HG03025 (cell line): ENCODE measurements around the gene ZC2HC1B.
"Not testable (repeated sequence)": the region's sequence is repeated elsewhere in the genome, so short reads cannot be mapped to it uniquely, and the experiment has no call there.

ENCODE experiments used
- ATAC-seq: cut with Tn5 transposase; IDR thresholded peaks from one replicate; pipeline ENCODE4 v1.9.1; 2021; ENCODE audit warnings: mild to moderate bottlenecking, moderate library complexity; ENCODE audit not compliant: unreplicated experiment, low FRiP score

ZC2HC1B gene

DNA sequence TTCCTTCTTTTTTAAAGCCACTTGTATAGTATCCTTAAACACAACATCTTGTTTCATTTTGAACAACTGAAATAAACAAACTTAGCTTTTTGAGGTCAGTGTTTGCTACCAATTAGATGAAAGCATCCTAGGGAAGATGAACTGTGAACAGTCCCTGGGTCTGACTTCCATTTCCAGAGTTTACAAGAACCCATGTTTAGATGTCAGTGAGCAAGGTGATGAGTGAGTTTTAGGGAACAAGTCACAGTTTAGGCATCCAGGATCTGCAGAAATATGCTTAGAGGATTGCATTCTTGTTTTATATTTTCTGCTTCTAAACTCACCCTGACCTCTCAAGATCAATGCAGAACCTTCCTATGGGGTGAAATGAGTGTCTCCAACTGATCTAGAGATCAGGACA is 3.0 kb downstream of the ZC2HC1B start:
- ATAC-seq: no peak

DNA sequence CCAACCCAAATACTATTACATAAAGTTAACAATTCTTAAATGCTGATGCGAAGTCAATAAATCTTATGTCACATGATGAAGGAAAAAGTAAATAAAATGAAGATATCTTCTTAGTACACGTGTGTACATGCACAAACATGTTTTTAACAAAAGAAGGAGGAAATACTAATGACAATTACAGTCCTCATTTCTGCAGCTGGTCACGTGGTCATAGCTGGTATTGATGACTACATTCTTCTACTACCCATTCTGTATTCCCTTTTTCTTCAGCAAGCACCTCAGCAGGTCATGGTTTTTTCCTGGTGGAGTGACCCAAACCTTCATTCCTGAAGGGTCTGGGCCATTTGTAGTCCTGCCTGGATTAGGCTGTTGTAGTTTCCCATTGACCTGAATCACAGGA is 4.5 kb downstream of the ZC2HC1B start:
- ATAC-seq: not testable (repeated sequence)

- not testable (repeated sequence) for ATAC-seq
These were observed 7.0 kb downstream of the ZC2HC1B start for GRCh38 chr6:143871202-143871730.

GRCh38 chr6:143872201-143872600 is 7.9 kb downstream of the ZC2HC1B start:
- ATAC-seq: peak; percentile 90

GRCh38 chr6:143873600-143873999 is 9.3 kb downstream of the ZC2HC1B start:
- ATAC-seq: not testable (repeated sequence)

GRCh38 chr6:143874503-143874902 is 10.2 kb downstream of the ZC2HC1B start:
- not testable (repeated sequence) for ATAC-seq

- ATAC-seq: no peak
These were observed 13.5 kb downstream of the ZC2HC1B start for GRCh38 chr6:143877584-143878271.

GRCh38 chr6:143878272-143878760 is 14.0 kb downstream of the ZC2HC1B start:
- ATAC-seq: no peak

DNA sequence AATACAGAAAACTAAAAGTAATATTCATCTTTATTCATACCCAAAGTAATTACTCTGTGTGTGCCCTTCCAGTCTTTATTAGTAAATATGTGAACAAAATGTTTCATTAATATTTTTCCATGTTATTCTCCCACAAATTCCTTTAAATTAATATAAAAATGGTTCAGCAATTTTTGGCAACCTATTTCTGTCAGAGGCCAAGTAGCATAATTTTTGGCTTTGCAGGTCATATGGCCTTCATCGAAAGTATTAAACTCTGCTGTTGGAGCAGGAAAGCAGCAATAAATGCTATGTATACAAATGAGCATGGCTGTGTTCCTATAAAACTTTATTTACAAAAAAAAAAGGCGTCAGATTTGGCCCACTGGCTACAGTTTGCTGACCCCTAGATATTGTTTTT is 16.1 kb downstream of the ZC2HC1B start:
- no peak for ATAC-seq

DNA sequence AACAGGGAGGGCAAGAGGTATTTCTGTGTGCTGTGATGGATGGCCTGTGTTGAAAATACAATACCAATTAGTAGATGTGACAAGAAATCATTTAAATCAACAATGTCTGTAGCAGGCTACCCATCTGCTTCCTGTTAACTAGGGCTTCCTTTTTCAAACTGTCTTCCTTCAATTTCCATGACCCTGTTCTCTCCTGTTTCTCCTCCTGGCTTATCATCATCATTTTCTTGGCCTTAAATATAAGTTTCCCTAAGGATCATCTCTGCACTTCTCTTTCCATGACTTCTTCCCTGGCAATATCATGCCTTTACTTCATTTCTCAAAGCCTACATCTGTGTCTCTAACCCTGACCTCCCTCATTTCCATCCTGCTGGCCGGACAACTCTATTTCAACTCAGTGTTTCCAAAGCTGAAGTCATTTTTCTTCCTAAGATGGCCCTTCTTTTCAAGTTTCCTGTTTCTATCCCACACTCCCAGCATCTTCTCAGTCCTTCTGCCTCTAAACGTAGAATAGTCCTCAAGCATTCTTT is 18.2 kb downstream of the ZC2HC1B start:
- ATAC-seq: no peak

DNA sequence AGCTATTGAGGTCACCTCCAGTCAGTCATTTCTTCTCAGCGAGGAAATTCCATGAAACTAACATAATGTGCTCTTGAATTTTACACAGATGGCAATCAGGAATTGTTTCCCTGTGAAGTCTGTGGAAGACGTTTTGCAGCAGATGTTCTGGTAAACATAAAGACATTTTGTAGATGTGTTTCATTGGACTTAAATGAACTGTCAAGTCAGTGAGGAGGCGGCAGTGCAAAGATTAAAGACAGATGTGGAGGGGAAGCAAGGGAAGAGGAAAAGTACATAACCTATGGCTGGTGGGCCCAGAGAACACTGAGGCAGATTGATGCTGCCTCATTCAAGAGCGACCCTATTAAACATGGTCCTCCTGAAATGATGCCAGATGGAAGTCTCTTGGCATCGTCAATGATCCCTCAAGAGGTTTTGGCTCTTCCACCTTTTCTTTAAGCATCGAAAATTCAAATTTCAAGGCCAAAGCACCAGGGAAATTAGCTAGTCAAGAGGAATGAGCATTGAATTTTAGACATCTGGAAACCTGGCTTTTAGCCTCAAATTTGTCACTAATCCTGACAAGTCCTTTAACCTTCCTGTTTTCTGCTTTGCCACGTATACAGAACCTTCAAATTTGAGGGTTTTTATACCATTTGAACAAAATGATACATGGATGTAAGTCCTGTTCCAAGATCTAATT is 20.1 kb downstream of the ZC2HC1B start:
- no peak for ATAC-seq

- ATAC-seq: no peak
These were observed 20.8 kb downstream of the ZC2HC1B start for GRCh38 chr6:143885116-143885515.

- no peak for ATAC-seq
These were observed 30.4 kb downstream of the ZC2HC1B start for GRCh38 chr6:143894655-143895054.

DNA sequence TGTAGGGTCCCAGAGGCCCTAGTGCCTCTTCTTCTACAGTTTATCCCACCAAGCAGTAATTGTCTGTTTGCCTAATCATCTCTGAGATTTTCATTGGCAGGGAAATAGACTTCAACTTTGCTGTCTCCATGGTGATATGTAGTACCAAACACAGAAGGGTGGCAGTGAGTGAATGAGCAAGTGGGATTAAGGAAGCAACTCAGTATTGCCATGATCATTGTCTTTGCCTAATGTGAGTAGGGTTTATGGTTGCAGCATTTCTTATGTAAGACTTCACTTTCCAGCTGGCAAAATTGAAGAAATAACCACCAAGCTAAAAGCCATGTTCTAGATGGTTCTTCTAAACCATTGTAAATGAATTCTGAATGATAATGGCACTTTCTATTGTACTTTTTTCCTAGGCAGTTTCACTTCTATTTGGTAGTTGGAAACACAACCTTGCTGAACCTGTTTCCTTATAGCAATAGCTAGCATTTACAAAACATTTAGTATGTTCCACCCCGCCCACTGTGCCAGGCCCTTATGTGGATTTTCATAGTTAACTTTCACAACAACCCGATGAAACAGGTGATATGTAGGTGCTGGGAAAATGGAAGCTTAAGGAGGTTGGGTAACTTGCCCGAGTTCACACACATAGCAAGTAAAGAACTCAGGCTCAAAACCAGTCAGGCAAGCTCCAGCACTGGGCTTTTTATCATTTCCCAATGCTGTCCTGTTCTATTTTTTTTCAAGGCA is 32.0 kb downstream of the ZC2HC1B start:
- no peak for ATAC-seq

DNA sequence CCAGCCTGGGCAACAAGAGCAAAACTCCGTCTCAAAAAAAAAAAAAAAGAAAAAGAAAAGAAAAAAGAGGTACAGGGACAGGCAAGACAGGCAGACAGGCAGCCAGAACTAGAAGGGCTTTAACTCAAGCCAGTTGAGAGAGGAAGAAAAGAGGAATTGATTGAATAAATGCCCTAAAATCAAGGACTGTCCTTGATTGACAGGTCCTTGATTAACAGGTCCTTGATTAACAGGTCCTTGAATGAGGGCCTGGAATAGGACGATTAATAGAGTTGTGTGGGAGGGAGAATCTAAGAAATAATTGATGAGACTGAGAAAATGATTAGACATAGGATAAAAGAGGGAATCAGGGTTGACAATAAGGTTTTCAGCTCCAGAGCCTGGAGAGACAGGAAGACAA is 36.1 kb downstream of the ZC2HC1B start:
- no peak for ATAC-seq

- peak; percentile 95 for ATAC-seq
These were observed 37.8 kb downstream of the ZC2HC1B start for GRCh38 chr6:143901885-143902750.

- no peak for ATAC-seq
These were observed 38.6 kb downstream of the ZC2HC1B start for GRCh38 chr6:143902827-143903226.

GRCh38 chr6:143911028-143911427 is 46.8 kb downstream of the ZC2HC1B start:
- no peak for ATAC-seq

- no peak for ATAC-seq
These were observed 48.4 kb downstream of the ZC2HC1B start for GRCh38 chr6:143912671-143913070.

- ATAC-seq: not testable (repeated sequence)
These were observed 52.8 kb downstream of the ZC2HC1B start for GRCh38 chr6:143917026-143917425.
